Prostate gland (tissue), 2 donors: ENCODE results near the gene RNF114. TPM values are rescaled to one million over a fixed set of nuclear protein-coding genes. Genes with fewer than 3 reads are reported as not detected.
"Not testable (repeated sequence)": the region's sequence is repeated elsewhere in the genome, so short reads cannot be mapped to it uniquely, and the experiment has no call there.

Source experiments
- DNase-seq: peaks from one replicate; pipeline ENCODE4 v3.0.0-alpha.2; 2019; ENCODE audit warnings: low spot score
- H3K27ac ChIP-seq, 2 donors: fragments of 200-600 bp; sonication (generic); 2 replicates each; pipeline ENCODE4 v1.5.1; 2017 to 2019
- H3K27me3 ChIP-seq: fragments of 200-600 bp; sonication (generic); replicated peaks from 2 replicates; pipeline ENCODE4 v1.5.1; 2019; ENCODE audit not compliant: insufficient read depth
- H3K36me3 ChIP-seq, 2 donors: fragments of 200-600 bp; sonication (generic); 1 replicate in 1 of 2; 2 replicates in 1 of 2; pipeline versions ENCODE4 v1.5.1 to v1.8.1; 2017 to 2019
- H3K4me1 ChIP-seq: fragments of 200-600 bp; sonication (generic); replicated peaks from 2 replicates; pipeline ENCODE4 v1.5.1; 2019
- H3K4me3 ChIP-seq, 2 donors: fragments of 200-600 bp; sonication (generic); 2 replicates each; pipeline ENCODE4 v1.5.1; 2017 to 2019
- H3K9me3 ChIP-seq: fragments of 200-600 bp; sonication (generic); 2 replicates; pipeline ENCODE4 v1.5.1; 2017
- POLR2A ChIP-seq: fragments of 450-650 bp; IDR thresholded peaks from one replicate; pipeline ENCODE4 v1.6.1; 2016; ENCODE audit warnings: antibody characterized with exemption, mild to moderate bottlenecking
- POLR2AphosphoS5 ChIP-seq: sonication (generic); formaldehyde crosslinking; IDR thresholded peaks from one replicate; pipeline ENCODE4 v1.6.1; 2017; ENCODE audit warnings: antibody characterized with exemption
- WGBS: methylation state at CpG from one replicate; pipeline ENCODE4 v1.1.5; 2018; 5-methylcytosine and 5-hydroxymethylcytosine counted together
- intact Hi-C: fragments of 100-400 bp; cut with DNase I; formaldehyde crosslinking; loops from one replicate; pipeline ENCODE4 v1.14.2; 2022
- total RNA-seq, 2 donors: library from RNA; depleted of rRNA; stranded (reverse); fragments of >200 nt; gene quantifications; one replicate each; pipeline ENCODE4 v1.1.0, GENCODE V29; 2016
- TF ChIP-seq, protein P1 (sequence below), 4 experiments: fragments of 200-600 bp in 2 of 4; fragments of 450-650 bp in 2 of 4; sonication (generic) in 2 of 4; IDR thresholded peaks; 1 replicate in 3 of 4; 2 replicates in 1 of 4; pipeline ENCODE4 v1.5.1; 2016 to 2019; ENCODE audit warnings: antibody characterized with exemption in 4 of 4, mild to moderate bottlenecking in 2 of 4, moderate library complexity in 2 of 4

Gene RNF114
- total RNA-seq, 2 donors from 2014 or later, result 166 to 239 TPM

DNA sequence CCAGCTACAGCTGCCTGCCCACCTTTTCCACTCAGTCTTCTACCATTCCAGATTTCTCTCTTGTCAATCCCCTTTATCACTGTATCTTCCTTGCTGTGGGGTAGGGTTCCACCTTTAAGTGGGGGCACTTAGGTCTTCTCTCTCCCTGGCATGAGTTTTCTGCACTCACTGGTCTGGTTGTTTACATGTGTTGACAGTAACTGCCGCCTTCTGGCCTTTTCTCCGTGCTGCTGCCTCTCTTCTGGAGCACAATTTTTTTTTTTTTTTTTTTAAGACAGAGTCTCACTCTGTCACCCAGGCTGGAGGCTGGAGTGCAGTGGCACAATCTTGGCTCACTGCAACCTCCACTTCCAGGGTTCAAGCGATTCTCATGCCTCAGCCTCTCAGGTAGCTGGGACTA, 12.0 kb downstream of the RNF114 start:
- Histone ChIP-seq H3K9me3 (no peaks in the 10 kb centered on the region), H3K4me1 (no peaks in the 10 kb centered on the region), H3K4me3 (no peak overlapping the region), H3K36me3 (peaks cover 11 to 45% of the 10 kb centered on the region in 2 donors), H3K27me3 (no peaks in the 10 kb centered on the region), H3K27ac (no peak overlapping the region)
- whole genome bisulfite sequencing, result 63% methylated on average over 3 of the region's 3 CpGs
- intact Hi-C loops, result no loop called here
- DNase-seq, result no peak
- TF ChIP-seq, protein P1, sequence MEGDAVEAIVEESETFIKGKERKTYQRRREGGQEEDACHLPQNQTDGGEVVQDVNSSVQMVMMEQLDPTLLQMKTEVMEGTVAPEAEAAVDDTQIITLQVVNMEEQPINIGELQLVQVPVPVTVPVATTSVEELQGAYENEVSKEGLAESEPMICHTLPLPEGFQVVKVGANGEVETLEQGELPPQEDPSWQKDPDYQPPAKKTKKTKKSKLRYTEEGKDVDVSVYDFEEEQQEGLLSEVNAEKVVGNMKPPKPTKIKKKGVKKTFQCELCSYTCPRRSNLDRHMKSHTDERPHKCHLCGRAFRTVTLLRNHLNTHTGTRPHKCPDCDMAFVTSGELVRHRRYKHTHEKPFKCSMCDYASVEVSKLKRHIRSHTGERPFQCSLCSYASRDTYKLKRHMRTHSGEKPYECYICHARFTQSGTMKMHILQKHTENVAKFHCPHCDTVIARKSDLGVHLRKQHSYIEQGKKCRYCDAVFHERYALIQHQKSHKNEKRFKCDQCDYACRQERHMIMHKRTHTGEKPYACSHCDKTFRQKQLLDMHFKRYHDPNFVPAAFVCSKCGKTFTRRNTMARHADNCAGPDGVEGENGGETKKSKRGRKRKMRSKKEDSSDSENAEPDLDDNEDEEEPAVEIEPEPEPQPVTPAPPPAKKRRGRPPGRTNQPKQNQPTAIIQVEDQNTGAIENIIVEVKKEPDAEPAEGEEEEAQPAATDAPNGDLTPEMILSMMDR (IDR thresholded peaks at IDR 0.05), result no peak
- no peak for TF ChIP-seq POLR2AphosphoS5
- no peak for TF ChIP-seq POLR2A

DNA sequence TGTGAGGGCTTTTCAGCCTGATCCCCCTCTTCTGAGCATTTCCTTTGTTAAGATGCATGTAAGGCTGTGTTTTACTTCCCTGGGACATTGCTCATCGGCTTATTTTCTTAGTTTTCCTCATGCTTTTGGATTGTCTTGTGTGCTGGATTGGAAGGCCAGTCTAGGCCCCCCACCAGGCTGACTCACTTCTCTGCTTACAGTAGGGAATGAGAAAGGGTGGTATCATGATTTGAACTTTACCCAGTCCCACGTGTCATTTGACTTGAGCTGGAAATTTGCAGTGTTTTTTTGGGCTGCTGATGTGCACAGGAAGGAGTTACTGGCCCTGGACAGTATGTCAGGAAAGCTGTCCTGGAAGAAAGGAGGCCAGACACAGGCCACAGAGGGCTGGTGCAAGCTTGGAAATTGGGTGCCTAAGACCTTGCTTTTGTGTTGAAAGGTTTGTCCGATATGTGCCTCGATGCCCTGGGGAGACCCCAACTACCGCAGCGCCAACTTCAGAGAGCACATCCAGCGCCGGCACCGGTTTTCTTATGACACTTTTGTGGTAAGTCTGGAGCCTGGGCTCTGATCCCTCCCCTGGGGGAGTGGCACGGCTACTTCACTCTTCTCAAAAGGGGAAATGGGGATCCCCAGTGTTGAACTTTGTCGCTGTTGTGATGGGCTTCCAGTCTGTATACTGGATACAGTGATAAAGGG, 12.8 kb downstream of the RNF114 start:
- WGBS, result 95% methylated on average over 11 of the region's 11 CpGs
- intact Hi-C loops, result no loop called here
- H3K36me3 ChIP-seq, result peaks cover 11 to 46% of the 10 kb centered on the region in 2 donors

GRCh38 chr20:49951151-49951550, 15.0 kb downstream of the RNF114 start:
- H3K27me3 ChIP-seq, result no peaks in the 10 kb centered on the region
- intact Hi-C loops, result no loop called here
- H3K4me3 ChIP-seq, result no peak overlapping the region
- TF ChIP-seq, protein P1 (IDR thresholded peaks at IDR 0.05), result no peak
- TF ChIP-seq POLR2AphosphoS5 (no peak), POLR2A (no peak)
- WGBS, result 93% methylated on average over 4 of the region's 4 CpGs
- no peaks in the 10 kb centered on the region for H3K9me3 ChIP-seq
- H3K27ac ChIP-seq, result no peak overlapping the region
- peaks cover 11 to 44% of the 10 kb centered on the region in 2 donors for H3K36me3 ChIP-seq
- no peak for DNase-seq
- no peaks in the 10 kb centered on the region for H3K4me1 ChIP-seq

More for the DNA sequence above, 12.8 kb downstream of the RNF114 start:
- no peak for DNase-seq
- no peaks in the 10 kb centered on the region for H3K4me1 ChIP-seq
- H3K4me3 ChIP-seq, result no peak overlapping the region
- H3K27me3 ChIP-seq, result no peaks in the 10 kb centered on the region
- H3K27ac ChIP-seq, result no peak overlapping the region
- no peaks in the 10 kb centered on the region for H3K9me3 ChIP-seq
- TF ChIP-seq, protein P1 (IDR thresholded peaks at IDR 0.05), result no peak
- TF ChIP-seq POLR2AphosphoS5, result no peak
- TF ChIP-seq POLR2A, result no peak

DNA sequence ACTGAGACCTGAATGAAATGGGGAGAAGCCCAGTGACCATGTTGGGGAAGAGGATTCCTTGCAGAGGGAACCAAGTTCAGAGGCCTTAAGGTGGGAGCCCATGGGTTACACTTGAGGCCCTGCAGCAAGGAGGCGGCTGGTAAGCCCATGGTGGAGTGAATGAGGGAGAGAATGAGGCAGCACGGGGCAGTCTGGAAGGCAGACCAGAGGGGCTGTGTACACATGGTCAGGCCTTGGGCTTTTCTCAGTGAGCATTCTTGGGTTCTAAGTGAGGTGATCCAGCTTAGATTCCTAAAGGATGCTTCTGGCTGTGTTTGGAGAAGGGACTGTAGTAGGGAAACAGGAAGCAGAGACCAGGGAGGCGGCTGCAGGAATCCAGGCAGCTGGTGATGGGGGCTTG, 19.0 kb downstream of the RNF114 start:
- H3K27me3 ChIP-seq, result no peaks in the 10 kb centered on the region
- intact Hi-C loops, result no loop called here
- no peaks in the 10 kb centered on the region for H3K4me1 ChIP-seq
- TF ChIP-seq POLR2AphosphoS5 (no peak), POLR2A (no peak)
- TF ChIP-seq, protein P1 (IDR thresholded peaks at IDR 0.05), result no peak
- no peaks in the 10 kb centered on the region for H3K9me3 ChIP-seq
- 90% methylated on average over 3 of the region's 3 CpGs for WGBS
- no peak for DNase-seq
- H3K36me3 ChIP-seq, result peaks cover under 1 to 24% of the 10 kb centered on the region in 2 donors
- H3K27ac ChIP-seq, result no peak overlapping the region
- H3K4me3 ChIP-seq, result no peak overlapping the region

GRCh38 chr20:49955830-49956396, 19.7 kb downstream of the RNF114 start:
- H3K36me3 ChIP-seq, result peaks cover 0 to 17% of the 10 kb centered on the region in 2 donors
- 91% methylated on average over 12 of the region's 12 CpGs for WGBS
- H3K27ac ChIP-seq, DNase-seq, H3K4me1 ChIP-seq, H3K9me3 ChIP-seq, H3K27me3 ChIP-seq, H3K4me3 ChIP-seq, intact Hi-C loops: not testable (repeated sequence)
